Esophagus muscularis mucosa (tissue), 4 donors: ENCODE results near the gene FPR1. TPM values are rescaled to one million over a fixed set of nuclear protein-coding genes. Genes with fewer than 3 reads are reported as not detected.

Experiments used
- DNase-seq: peaks from one replicate; pipeline ENCODE4 v3.0.0-alpha.2; 2017; ENCODE audit errors: extremely low spot score
- H3K27ac ChIP-seq, 4 donors: fragments of 200-600 bp; sonication (generic); replicated peaks in 1 of 4; 1 replicate in 3 of 4; 2 replicates in 1 of 4; pipeline ENCODE4 v1.5.1; 2016 to 2019; ENCODE audit warnings: mild to moderate bottlenecking in 1 of 4
- H3K27me3 ChIP-seq, 4 donors: fragments of 200-600 bp; sonication (generic); one replicate each; pipeline versions ENCODE4 v1.5.1 to v1.6.0; 2016 to 2019
- H3K36me3 ChIP-seq, 4 donors: fragments of 200-600 bp; sonication (generic); one replicate each; pipeline ENCODE4 v1.5.1; 2016 to 2019
- H3K4me1 ChIP-seq, 4 donors: fragments of 200-600 bp; sonication (generic); one replicate each; pipeline ENCODE4 v1.5.1; 2016 to 2019
- H3K4me3 ChIP-seq, 4 donors: fragments of 200-600 bp; sonication (generic); 1 replicate in 2 of 4; 2 replicates in 2 of 4; pipeline ENCODE4 v1.5.1; 2016 to 2019; ENCODE audit warnings: mild to moderate bottlenecking in 4 of 4, moderate library complexity in 1 of 4
- H3K9me3 ChIP-seq, 4 donors: fragments of 200-600 bp; sonication (generic); 1 replicate in 3 of 4; 2 replicates in 1 of 4; pipeline ENCODE4 v1.5.1; 2016 to 2019
- CTCF ChIP-seq, 3 experiments: fragments of 200-600 bp in 2 of 3; fragments of 450-650 bp in 1 of 3; sonication (generic) in 2 of 3; IDR thresholded peaks; one replicate each; pipeline ENCODE4 v1.5.1; 2017 to 2019; ENCODE audit warnings: antibody characterized with exemption in 3 of 3, mild to moderate bottlenecking in 2 of 3, moderate library complexity in 1 of 3
- EP300 ChIP-seq: sonication (generic); formaldehyde crosslinking; IDR thresholded peaks from one replicate; pipeline ENCODE4 v1.6.1; 2017; ENCODE audit warnings: antibody characterized with exemption
- POLR2A ChIP-seq: fragments of 450-650 bp; IDR thresholded peaks from one replicate; pipeline ENCODE4 v1.6.1; 2017; ENCODE audit warnings: antibody characterized with exemption, moderate library complexity, mild to moderate bottlenecking, low read depth
- POLR2AphosphoS5 ChIP-seq, 2 donors: sonication (generic); formaldehyde crosslinking; IDR thresholded peaks; one replicate each; pipeline ENCODE4 v1.6.1; 2017; ENCODE audit warnings: antibody characterized with exemption in 2 of 2
- WGBS: methylation state at CpG from one replicate; pipeline ENCODE4 v1.1.5; 2018; 5-methylcytosine and 5-hydroxymethylcytosine counted together
- intact Hi-C: fragments of 100-400 bp; cut with DNase I; formaldehyde crosslinking; loops from one replicate; pipeline ENCODE4 v1.15.1; 2023
- total RNA-seq, 4 donors: library from RNA; depleted of rRNA; stranded (reverse); fragments of >200 nt; gene quantifications; one replicate each; pipeline versions ENCODE4 v1.1.0 to v1.2.1, GENCODE V29; 2016

FPR1 gene
- total RNA-seq, 4 donors from 2014 or later, result 3.7 to 38.9 (median 7.7) TPM

- TF ChIP-seq POLR2A (no peak), CTCF (IDR thresholded peaks at IDR 0.05) (no peak), POLR2AphosphoS5 (IDR thresholded peaks at IDR 0.05) (no peak), EP300 (no peak)
- Histone ChIP-seq H3K4me3 (no peak overlapping the region), H3K9me3 (no peaks in the 10 kb centered on the region), H3K27ac (peak overlapping the region in 1 of 4 donors; percentile 30), H3K27me3 (peaks cover 0 to 5% (median 0%) of the 10 kb centered on the region in 4 donors), H3K36me3 (no peaks in the 10 kb centered on the region), H3K4me1 (no peaks in the 10 kb centered on the region)
- no peak for DNase-seq
- intact Hi-C loops, result no loop called here
- 79% methylated on average over 6 of the region's 6 CpGs for WGBS
Measured at GRCh38 chr19:51754109-51754508, 2.4 kb upstream of the FPR1 start.

DNA sequence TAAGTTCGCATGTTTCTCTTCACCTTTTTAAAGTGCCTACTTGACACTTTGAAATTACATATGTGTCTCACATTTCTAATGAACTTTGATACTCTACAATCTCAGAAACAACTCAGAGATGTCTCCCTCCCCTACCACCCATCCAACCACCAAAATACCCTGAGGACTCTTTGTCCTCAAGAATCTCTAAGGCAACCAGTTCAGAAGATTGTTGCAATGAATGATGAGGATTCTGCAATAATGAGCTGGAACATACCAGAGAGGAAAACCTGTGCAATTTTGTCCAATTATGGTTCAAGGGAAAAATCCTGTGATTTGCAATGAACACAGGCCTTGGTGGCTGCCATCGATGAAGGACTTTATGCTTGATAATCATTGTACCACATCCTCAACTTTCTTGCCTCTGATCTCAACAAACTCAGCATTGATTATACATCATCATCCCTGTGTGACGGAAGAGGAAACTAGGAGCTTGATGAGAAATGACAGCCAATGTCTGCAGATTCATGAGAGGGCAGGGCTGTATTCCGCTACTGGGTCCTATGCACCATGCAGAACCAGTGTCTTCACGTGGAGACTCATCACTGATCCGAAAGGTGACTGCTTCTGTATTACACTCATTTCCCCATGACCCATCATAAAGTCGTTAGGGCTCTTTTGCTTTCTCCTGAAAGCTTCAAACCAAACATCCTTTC lies 1.1 kb downstream of the FPR1 start:
- no peak overlapping the region for H3K27ac ChIP-seq
- H3K4me3 ChIP-seq, result peak overlapping the region; percentile 1 to 42 (median 8)
- 74% methylated on average over 7 of the region's 7 CpGs for WGBS
- DNase-seq, result no peak
- intact Hi-C loops, result no loop called here
- H3K4me1 ChIP-seq, result no peaks in the 10 kb centered on the region
- TF ChIP-seq POLR2A (no peak), POLR2AphosphoS5 (IDR thresholded peaks at IDR 0.05) (no peak), EP300 (no peak), CTCF (IDR thresholded peaks at IDR 0.05) (no peak)
- peaks cover 0 to 5% (median 0%) of the 10 kb centered on the region in 4 donors for H3K27me3 ChIP-seq
- no peaks in the 10 kb centered on the region for H3K36me3 ChIP-seq
- H3K9me3 ChIP-seq, result no peaks in the 10 kb centered on the region

DNA sequence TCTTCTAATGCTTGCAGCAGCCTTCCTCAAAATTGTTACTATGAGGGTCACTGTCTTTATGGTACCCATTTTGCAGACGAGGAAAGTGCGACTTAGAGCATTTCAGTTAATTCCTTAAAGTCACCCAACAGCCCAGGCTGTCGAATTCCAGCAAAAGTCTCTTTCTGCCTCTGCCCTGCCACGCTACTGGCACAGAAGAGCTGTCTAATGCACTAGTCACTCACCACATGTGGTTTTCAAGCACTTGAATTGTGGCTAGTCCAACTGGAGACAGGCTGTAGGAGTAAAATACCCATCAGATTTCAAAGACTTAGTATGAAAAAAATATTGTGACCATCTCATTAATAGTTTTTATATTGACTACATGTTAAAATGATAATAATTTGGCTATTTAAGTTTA lies 1.7 kb downstream of the FPR1 start:
- intact Hi-C loops, result no loop called here
- no peak for DNase-seq
- H3K27me3 ChIP-seq, result peaks cover 0 to 5% (median 0%) of the 10 kb centered on the region in 4 donors
- TF ChIP-seq CTCF (IDR thresholded peaks at IDR 0.05) (no peak), EP300 (no peak), POLR2AphosphoS5 (IDR thresholded peaks at IDR 0.05) (no peak), POLR2A (no peak)
- no peak overlapping the region for H3K27ac ChIP-seq
- no peaks in the 10 kb centered on the region for H3K9me3 ChIP-seq
- WGBS, result 72% methylated on average over 4 of the region's 4 CpGs
- peak overlapping the region in 1 of 4 donors; percentile 20 for H3K4me3 ChIP-seq
- no peaks in the 10 kb centered on the region for H3K36me3 ChIP-seq
- no peaks in the 10 kb centered on the region for H3K4me1 ChIP-seq

GRCh38 chr19:51746731-51747130 lies 4.9 kb downstream of the FPR1 start:
- no peak overlapping the region for H3K4me3 ChIP-seq
- no peaks in the 10 kb centered on the region for H3K9me3 ChIP-seq
- DNase-seq, result no peak
- H3K27ac ChIP-seq, result no peak overlapping the region
- TF ChIP-seq POLR2AphosphoS5 (IDR thresholded peaks at IDR 0.05) (no peak), POLR2A (no peak), EP300 (no peak), CTCF (IDR thresholded peaks at IDR 0.05) (no peak)
- H3K4me1 ChIP-seq, result no peaks in the 10 kb centered on the region
- peaks cover 0 to 5% (median 0%) of the 10 kb centered on the region in 4 donors for H3K27me3 ChIP-seq
- WGBS, result 81% methylated on average over 7 of the region's 7 CpGs
- intact Hi-C loops, result no loop called here
- H3K36me3 ChIP-seq, result no peaks in the 10 kb centered on the region

DNA sequence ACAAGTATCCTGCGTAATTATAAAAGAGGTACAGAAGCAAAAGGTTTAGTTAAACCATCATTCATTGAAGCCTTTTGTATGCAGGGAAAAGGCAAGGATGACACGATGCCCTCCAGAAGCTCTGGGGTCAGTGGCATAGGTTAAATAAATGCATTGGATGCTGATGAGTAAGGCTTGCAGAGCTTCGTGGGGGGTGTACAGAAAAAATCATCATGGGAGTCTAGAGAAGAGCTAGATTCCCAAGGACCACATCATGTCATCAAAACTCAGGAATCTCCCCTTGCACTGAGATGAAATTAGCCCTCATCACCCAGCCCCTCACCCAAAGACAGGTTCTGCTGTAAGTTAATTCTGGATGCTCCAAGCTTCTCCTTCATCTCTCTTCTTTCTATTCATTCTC lies 8.3 kb downstream of the FPR1 start:
- DNase-seq, result no peak
- Histone ChIP-seq H3K4me1 (no peaks in the 10 kb centered on the region), H3K27me3 (peaks cover 0 to 23% (median 0%) of the 10 kb centered on the region in 4 donors), H3K27ac (no peak overlapping the region), H3K9me3 (no peaks in the 10 kb centered on the region), H3K4me3 (no peak overlapping the region), H3K36me3 (no peaks in the 10 kb centered on the region)
- TF ChIP-seq EP300, result no peak
- TF ChIP-seq CTCF (IDR thresholded peaks at IDR 0.05), result no peak
- TF ChIP-seq POLR2A, result no peak
- TF ChIP-seq POLR2AphosphoS5 (IDR thresholded peaks at IDR 0.05), result no peak
- intact Hi-C loops, result no loop called here
- WGBS, result 81% methylated on average over 3 of the region's 3 CpGs
